Naive B cell (primary cell): ENCODE data around the gene PHC2. TPM values are rescaled to one million over a fixed set of nuclear protein-coding genes. Genes with fewer than 3 reads are reported as not detected.

Source experiments
- ATAC-seq, 2 donors: fragments of 150-1000 bp; cut with Tn5 transposase; 2 replicates each; pipeline ENCODE4 v1.10.0; 2021; ENCODE audit warnings: low read depth in 2 of 2, mild to moderate bottlenecking in 2 of 2, moderate library complexity in 2 of 2
- DNase-seq: peaks from one replicate; pipeline ENCODE4 v3.0.0; 2022
- H3K27ac Mint-ChIP-seq, 6 donors: one replicate each; pipeline ENCODE4 v1.8.0; 2020 to 2022; ENCODE audit warnings: mild to moderate bottlenecking in 6 of 6, mixed read lengths in 6 of 6, moderate library complexity in 5 of 6, inconsistent platforms in 2 of 6
- H3K27me3 Mint-ChIP-seq, 3 donors: one replicate each; pipeline ENCODE4 v1.8.0; 2021 to 2022; ENCODE audit warnings: mixed read lengths in 3 of 3, mild to moderate bottlenecking in 1 of 3
- H3K36me3 Mint-ChIP-seq, 2 donors: one replicate each; pipeline ENCODE4 v1.8.0; 2020 to 2022; ENCODE audit warnings: mixed read lengths in 2 of 2, inconsistent platforms in 1 of 2, mild to moderate bottlenecking in 1 of 2
- H3K4me1 Mint-ChIP-seq, 3 donors: one replicate each; pipeline ENCODE4 v1.8.0; 2020 to 2022; ENCODE audit warnings: mixed read lengths in 3 of 3, inconsistent platforms in 1 of 3, mild to moderate bottlenecking in 1 of 3, moderate library complexity in 1 of 3
- H3K4me3 Mint-ChIP-seq, 8 donors: one replicate each; pipeline ENCODE4 v1.8.0; 2020 to 2022; ENCODE audit warnings: mild to moderate bottlenecking in 8 of 8, mixed read lengths in 8 of 8, moderate library complexity in 8 of 8, inconsistent platforms in 2 of 8
- H3K9me3 Mint-ChIP-seq, 7 donors: one replicate each; pipeline ENCODE4 v1.8.0; 2020 to 2022; ENCODE audit warnings: mixed read lengths in 7 of 7, mild to moderate bottlenecking in 5 of 7, inconsistent platforms in 2 of 7, moderate library complexity in 1 of 7
- polyA plus RNA-seq, 6 donors: library from polyadenylated mRNA; unstranded; fragments of 300-500 nt; fragmentation: Illumina TruSeq; gene quantifications; one replicate each; pipeline ENCODE4 v1.2.3, GENCODE V29; 2021; ENCODE audit warnings: low read depth in 6 of 6

Gene PHC2
- polyA plus RNA-seq, 6 donors from 2014 or later: 13.0 to 30.6 (median 20.3) TPM

DNA sequence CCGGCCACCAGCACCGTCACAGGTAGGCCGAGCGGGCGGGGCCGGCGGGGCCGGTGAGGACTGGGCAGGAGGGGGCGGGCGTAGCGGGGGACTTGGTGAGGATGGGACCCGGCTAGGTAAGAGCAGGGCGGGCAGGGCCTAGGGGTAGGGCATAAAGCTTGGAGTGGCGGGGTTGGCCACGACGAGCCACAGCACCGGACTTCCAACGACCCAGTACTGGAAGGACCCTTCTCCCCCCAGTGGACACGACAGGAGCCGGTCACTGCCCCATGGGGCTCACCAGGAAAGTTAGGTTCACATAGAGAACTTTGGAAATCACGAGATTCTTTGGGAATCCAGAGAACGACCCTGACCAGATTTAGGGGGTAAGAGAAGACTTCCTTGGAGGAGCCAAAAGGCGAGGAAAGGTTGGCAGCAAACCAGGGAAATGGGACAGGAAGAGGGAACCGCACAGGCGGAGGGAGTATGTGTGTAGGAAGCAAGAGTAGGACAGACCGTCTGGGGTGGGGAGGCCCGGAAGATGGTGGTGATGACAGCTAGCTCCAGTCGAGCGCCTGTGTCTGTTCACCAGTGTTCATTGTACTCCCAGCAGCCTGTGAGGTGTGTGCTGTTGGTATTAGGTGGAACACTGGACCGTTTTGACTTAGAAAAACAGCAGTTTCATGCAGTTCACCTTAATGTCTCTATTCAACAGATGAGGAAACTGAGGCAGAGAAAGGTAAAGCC is 154.2 kb downstream of the PHC2 start:
- H3K27ac Mint-ChIP-seq: no peak overlapping the region

DNA sequence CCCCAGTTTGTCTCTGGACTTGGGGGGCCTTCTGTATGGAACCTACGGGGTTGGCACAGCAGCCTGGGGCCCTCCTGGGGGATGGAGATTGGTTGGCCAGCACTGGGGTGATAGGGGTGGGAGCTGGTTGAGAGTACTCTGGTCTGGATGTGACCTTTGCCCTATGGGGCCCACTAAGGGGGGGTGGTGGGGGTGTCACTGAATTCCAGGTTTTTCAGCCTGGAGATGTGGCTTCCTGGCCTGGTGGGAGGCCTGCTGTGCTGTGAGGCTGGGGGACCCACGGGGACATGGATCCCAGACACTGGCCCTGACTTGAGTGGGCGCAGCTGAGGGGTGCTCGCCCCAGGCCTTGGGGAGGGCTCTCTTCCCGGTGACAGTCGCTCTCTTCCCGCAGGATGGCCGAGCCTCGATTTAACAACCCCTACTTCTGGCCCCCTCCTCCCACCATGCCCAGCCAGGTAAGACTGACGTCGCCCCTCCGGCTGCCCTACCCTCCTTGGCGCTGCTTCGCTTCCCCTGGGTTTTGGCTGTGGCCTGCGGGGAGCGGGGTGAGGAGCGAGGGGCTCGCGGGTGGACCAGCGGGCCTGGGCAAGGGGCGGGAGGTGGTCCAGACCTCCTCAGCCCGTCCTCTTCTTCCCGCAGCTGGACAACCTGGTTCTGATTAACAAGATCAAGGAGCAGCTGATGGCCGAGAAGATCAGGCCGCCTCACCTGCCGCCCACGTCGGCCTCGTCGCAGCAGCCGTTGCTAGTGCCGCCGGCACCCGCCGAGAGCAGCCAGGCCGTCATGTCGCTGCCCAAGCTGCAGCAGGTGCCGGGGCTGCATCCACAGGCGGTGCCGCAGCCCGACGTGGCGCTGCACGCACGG is 155.0 kb downstream of the PHC2 start:
- DNase-seq: no peak
- no peak for ATAC-seq
- Mint-ChIP-seq H3K36me3 (peaks cover 13 to 20% of the 10 kb centered on the region in 2 donors), H3K4me3 (no peak overlapping the region), H3K27me3 (no peaks in the 10 kb centered on the region), H3K4me1 (peaks cover 26 to 31% (median 26%) of the 10 kb centered on the region in 3 donors), H3K9me3 (no peaks in the 10 kb centered on the region), H3K27ac (no peak overlapping the region)

More for the DNA sequence above, 154.2 kb downstream of the PHC2 start:
- no peak overlapping the region for H3K4me3 Mint-ChIP-seq
- no peaks in the 10 kb centered on the region for H3K27me3 Mint-ChIP-seq
- no peak for DNase-seq
- peaks cover 18 to 26% (median 18%) of the 10 kb centered on the region in 3 donors for H3K4me1 Mint-ChIP-seq
- H3K36me3 Mint-ChIP-seq: peaks cover 17 to 24% of the 10 kb centered on the region in 2 donors
- H3K9me3 Mint-ChIP-seq: no peaks in the 10 kb centered on the region
- no peak for ATAC-seq

DNA sequence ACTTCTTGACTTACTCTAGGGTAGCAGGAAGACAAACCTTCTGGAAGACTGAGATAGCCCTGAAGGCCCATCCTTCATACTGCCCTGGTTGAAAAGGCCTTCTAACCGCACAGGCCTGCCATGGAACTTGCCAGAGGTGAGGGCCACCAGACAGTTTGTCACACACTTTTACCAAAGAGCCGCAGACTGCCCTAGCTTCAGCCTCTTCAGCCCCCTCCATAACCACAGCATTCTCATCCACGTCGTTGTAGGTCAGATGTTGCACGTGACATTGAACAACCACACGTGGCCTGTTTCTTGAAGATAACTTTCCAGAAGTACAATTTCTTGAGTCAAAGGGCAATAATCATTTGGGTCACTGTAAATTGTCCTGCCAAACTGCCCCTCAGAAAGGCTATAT is 155.7 kb downstream of the PHC2 start:
- no peaks in the 10 kb centered on the region for H3K9me3 Mint-ChIP-seq

DNA sequence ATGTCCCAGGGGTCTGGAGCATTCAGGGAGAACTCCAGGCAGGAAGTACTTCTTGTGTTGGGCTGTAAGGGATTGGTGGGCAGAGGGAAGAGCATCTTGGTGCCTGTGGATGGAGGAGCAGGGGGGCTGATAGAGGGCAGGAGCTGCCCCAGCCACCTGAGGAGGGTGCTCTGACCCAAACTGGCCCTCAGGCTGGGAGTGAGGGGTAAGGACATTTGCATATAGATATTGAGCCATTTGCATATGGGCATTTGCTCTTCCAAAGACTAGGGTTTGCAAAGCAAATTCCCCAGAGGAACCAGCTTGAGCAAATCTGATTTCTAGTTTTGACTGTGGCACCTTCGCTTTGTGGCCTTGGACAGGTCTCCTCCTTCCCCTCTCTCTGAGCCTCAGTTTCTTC is 156.4 kb downstream of the PHC2 start:
- peaks cover 29 to 35% (median 30%) of the 10 kb centered on the region in 3 donors for H3K4me1 Mint-ChIP-seq
- ATAC-seq: no peak

More for the DNA sequence above, 155.7 kb downstream of the PHC2 start:
- ATAC-seq (no peak), DNase-seq (no peak)
- Mint-ChIP-seq H3K4me1 (peaks cover 28 to 35% (median 29%) of the 10 kb centered on the region in 3 donors), H3K27me3 (no peaks in the 10 kb centered on the region), H3K36me3 (peaks cover 13 to 20% of the 10 kb centered on the region in 2 donors), H3K4me3 (no peak overlapping the region), H3K27ac (no peak overlapping the region)

DNA sequence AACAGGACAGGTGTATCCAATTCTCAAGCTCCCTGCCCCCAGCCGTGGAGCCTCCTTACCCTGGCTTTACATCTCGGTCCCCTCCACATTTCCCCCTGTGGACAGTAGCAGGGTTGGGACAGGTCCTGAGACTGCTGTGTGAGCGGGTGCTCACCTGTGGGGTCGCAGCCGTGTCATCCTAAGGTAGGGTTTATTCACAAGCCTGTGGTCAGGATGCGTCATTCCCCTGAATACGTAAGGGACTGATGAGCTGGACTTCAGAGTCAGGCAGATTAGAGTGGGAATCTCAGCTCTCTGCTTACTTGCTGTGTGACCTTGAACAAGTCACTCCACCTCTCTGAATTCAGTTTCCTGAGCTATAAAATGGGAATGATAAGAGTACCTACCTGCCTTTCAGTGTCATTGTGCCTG is 156.9 kb downstream of the PHC2 start:
- H3K27me3 Mint-ChIP-seq: no peaks in the 10 kb centered on the region
- no peak for DNase-seq
- no peaks in the 10 kb centered on the region for H3K9me3 Mint-ChIP-seq
- peaks cover 8 to 13% of the 10 kb centered on the region in 2 donors for H3K36me3 Mint-ChIP-seq
- H3K4me1 Mint-ChIP-seq: peaks cover 29 to 35% (median 30%) of the 10 kb centered on the region in 3 donors
- no peak for ATAC-seq
- H3K27ac Mint-ChIP-seq: no peak overlapping the region
- H3K4me3 Mint-ChIP-seq: peak overlapping the region in 1 of 8 donors; percentile 41

More for the DNA sequence above, 156.4 kb downstream of the PHC2 start:
- Mint-ChIP-seq H3K36me3 (peaks cover 9 to 16% of the 10 kb centered on the region in 2 donors), H3K27me3 (no peaks in the 10 kb centered on the region), H3K27ac (peak overlapping the region in 1 of 6 donors; percentile 29), H3K4me3 (no peak overlapping the region), H3K9me3 (no peaks in the 10 kb centered on the region)
- no peak for DNase-seq

Other genes with a start within 250 kb of the PHC2 start
- gene TRIM62, start 249.1 kb downstream of the PHC2 start, polyA plus RNA-seq: 1 to 10 TPM; 1.5 to 6.1 (median 4.7) TPM
- 10 to 100 TPM in 5 of 6 donors, 1 to 10 TPM in 1; 10.0 to 25.5 (median 12.7) TPM for gene ZNF362, start 174.6 kb downstream of the PHC2 start, polyA plus RNA-seq
- not detected for gene A3GALT2, start 110.0 kb downstream of the PHC2 start, polyA plus RNA-seq
- 1 to 10 TPM in 2 of 6 donors, under 1 TPM in 4; 0.16 to 2.9 (median 0.69) TPM for gene ZSCAN20, start 41.5 kb upstream of the PHC2 start, polyA plus RNA-seq